ENCODE data around the gene RPL39L. TPM values are rescaled to one million over a fixed set of nuclear protein-coding genes. Genes with fewer than 3 reads are reported as not detected.

Gene RPL39L
- total and polyA plus RNA-seq, 2 of the 13 experiments (the other 11 are each of a cell fraction or from before 2014, with no cell fraction given), result not detected

DNA sequence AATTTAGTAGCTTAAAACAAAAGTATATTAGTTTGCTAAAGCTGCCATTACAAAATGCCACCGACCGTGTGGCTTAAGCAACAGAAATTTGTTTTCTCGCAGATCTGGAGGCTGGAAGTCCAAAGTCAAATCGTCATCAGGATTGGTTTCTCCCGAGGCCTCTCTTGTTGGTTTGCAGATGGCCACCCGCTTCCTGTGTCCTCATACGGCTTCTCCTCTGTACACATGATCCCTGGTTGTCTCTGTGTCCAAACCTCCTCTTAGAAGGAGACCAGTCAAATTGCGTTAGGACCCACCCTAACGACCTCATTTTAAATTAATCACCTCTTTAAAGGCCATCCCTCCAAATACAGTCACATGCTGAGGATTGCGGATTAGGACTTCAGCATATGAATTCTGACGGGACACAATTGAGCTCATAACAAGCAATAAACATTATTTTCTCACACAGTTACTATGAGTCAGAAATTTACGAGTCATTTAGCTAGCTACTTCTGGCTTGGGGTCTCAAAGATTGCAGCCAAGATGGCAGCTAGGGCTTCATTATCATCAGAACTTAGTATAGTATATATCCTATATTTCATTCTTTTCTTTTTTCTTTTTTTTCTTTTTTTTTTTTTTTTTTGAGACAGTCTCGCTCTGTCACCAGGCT is 58.4 kb downstream of the RPL39L start (continued):
- TF ChIP-seq ZNF574 (CRISPR knock-in tag; IDR thresholded peaks at IDR 0.05) (0 out of 2 replicates have a peak, but pooled peaks have one; percentile 15), ZNF572 (CRISPR knock-in tag; IDR thresholded peaks at IDR 0.05) (no peak), BATF2 (CRISPR knock-in tag; IDR thresholded peaks at IDR 0.05) (no peak), ELF1 (CRISPR knock-in tag; IDR thresholded peaks at IDR 0.05) (0 out of 2 replicates have a peak, but pooled peaks have one; percentile 26), KLF12 (CRISPR knock-in tag; IDR thresholded peaks at IDR 0.05; ENCODE audit: borderline replicate concordance) (no peak), ZFY (CRISPR knock-in tag; IDR thresholded peaks at IDR 0.05) (no peak), STAT6 (CRISPR knock-in tag; IDR thresholded peaks at IDR 0.05; ENCODE audit: borderline replicate concordance) (no peak)
- TF ChIP-seq, protein P1, sequence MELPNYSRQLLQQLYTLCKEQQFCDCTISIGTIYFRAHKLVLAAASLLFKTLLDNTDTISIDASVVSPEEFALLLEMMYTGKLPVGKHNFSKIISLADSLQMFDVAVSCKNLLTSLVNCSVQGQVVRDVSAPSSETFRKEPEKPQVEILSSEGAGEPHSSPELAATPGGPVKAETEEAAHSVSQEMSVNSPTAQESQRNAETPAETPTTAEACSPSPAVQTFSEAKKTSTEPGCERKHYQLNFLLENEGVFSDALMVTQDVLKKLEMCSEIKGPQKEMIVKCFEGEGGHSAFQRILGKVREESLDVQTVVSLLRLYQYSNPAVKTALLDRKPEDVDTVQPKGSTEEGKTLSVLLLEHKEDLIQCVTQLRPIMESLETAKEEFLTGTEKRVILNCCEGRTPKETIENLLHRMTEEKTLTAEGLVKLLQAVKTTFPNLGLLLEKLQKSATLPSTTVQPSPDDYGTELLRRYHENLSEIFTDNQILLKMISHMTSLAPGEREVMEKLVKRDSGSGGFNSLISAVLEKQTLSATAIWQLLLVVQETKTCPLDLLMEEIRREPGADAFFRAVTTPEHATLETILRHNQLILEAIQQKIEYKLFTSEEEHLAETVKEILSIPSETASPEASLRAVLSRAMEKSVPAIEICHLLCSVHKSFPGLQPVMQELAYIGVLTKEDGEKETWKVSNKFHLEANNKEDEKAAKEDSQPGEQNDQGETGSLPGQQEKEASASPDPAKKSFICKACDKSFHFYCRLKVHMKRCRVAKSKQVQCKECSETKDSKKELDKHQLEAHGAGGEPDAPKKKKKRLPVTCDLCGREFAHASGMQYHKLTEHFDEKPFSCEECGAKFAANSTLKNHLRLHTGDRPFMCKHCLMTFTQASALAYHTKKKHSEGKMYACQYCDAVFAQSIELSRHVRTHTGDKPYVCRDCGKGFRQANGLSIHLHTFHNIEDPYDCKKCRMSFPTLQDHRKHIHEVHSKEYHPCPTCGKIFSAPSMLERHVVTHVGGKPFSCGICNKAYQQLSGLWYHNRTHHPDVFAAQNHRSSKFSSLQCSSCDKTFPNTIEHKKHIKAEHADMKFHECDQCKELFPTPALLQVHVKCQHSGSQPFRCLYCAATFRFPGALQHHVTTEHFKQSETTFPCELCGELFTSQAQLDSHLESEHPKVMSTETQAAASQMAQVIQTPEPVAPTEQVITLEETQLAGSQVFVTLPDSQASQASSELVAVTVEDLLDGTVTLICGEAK (IDR thresholded peaks at IDR 0.05), result no peak
- TF ChIP-seq, protein P1 (CRISPR knock-in tag; IDR thresholded peaks at IDR 0.05), result no peak

All from HepG2 (cell line).